K562 (cell line): ENCODE results near the gene TSPAN14. TPM values are rescaled to one million over a fixed set of nuclear protein-coding genes. Genes with fewer than 3 reads are reported as not detected.
A peak's percentile ranks its signal among the peaks of the same experiment; 100 is the strongest.

Experiments
- CEBPZ ChIP-seq: fragments of 150-350 bp; IDR thresholded peaks from 2 replicates; pipeline ENCODE4 v1.6.1; 2014; ENCODE audit warnings: low read depth, mild to moderate bottlenecking, low read length, borderline replicate concordance
- E2F8 ChIP-seq: fragments of 450-650 bp; IDR thresholded peaks from 2 replicates; pipeline ENCODE4 v1.7.1; 2018; ENCODE audit warnings: mild to moderate bottlenecking, low read depth; ENCODE audit not compliant: partially characterized antibody
- ETV6 ChIP-seq, 3 experiments: fragments of 150-350 bp in 1 of 3; sonication (generic) in 1 of 3; formaldehyde crosslinking in 1 of 3; IDR thresholded peaks; 2 replicates each; pipeline versions ENCODE4 v1.6.1 to v1.8.0; 2014 to 2022; ENCODE audit warnings: borderline replicate concordance in 2 of 3, low read depth in 2 of 3, antibody characterized with exemption in 1 of 3, low read length in 1 of 3, mild to moderate bottlenecking in 1 of 3, missing genetic modification reagents in 1 of 3
- FOXA1 ChIP-seq: fragments of 450-650 bp; IDR thresholded peaks from 2 replicates; pipeline ENCODE4 v1.6.1; 2016; ENCODE audit warnings: mild to moderate bottlenecking, borderline replicate concordance
- KDM4B ChIP-seq, 2 experiments: fragments of 450-650 bp in 1 of 2; sonication (generic) in 1 of 2; IDR thresholded peaks; 2 replicates each; pipeline ENCODE4 v1.6.1; 2016 to 2017; ENCODE audit warnings: borderline replicate concordance in 2 of 2, antibody characterized with exemption in 1 of 2, low read depth in 1 of 2, mild to moderate bottlenecking in 1 of 2
- NCOA4 ChIP-seq: fragments of 450-650 bp; IDR thresholded peaks from 2 replicates; pipeline ENCODE4 v1.6.1; 2018; ENCODE audit warnings: mild to moderate bottlenecking; ENCODE audit not compliant: partially characterized antibody
- NR1H2 ChIP-seq: sonication (generic); formaldehyde crosslinking; IDR thresholded peaks from 2 replicates; pipeline ENCODE4 v1.4.0; 2020; ENCODE audit warnings: mild to moderate bottlenecking, missing genetic modification reagents
- NR2C1 ChIP-seq, 2 experiments: fragments of 450-650 bp; IDR thresholded peaks; 2 replicates each; pipeline ENCODE4 v1.6.1; 2017; ENCODE audit warnings: mild to moderate bottlenecking in 2 of 2, antibody characterized with exemption in 1 of 2, inconsistent platforms in 1 of 2, missing compliant biosample characterization in 1 of 2, missing genetic modification characterization in 1 of 2
- SFPQ ChIP-seq: fragments of 200-400 bp; formaldehyde crosslinking; IDR thresholded peaks from 2 replicates; pipeline ENCODE4 v1.6.1; 2017; ENCODE audit warnings: mild to moderate bottlenecking, low read depth, low read length, moderate library complexity
- TEAD1 ChIP-seq, 2 experiments: fragments of 450-650 bp in 1 of 2; sonication (generic) in 1 of 2; formaldehyde crosslinking; IDR thresholded peaks; 2 replicates each; pipeline versions ENCODE4 v1.4.0 to v1.8.0; 2020 to 2022; ENCODE audit warnings: mild to moderate bottlenecking in 2 of 2, missing genetic modification reagents in 1 of 2
- ZNF830 ChIP-seq: fragments of 250-450 bp; sonication (Bioruptor Pico); IDR thresholded peaks from 2 replicates; pipeline ENCODE4 v1.5.0; 2021; ENCODE audit warnings: mild to moderate bottlenecking
- polyA plus RNA-seq, 8 experiments: library from polyadenylated mRNA; depleted of rRNA in 4 of 8; stranded (reverse) in 5 of 8; unstranded in 3 of 8; fragments of >200 nt; fragmentation: Nextera tagmentation in 2 of 8; fragmentation: Illumina TruSeq in 1 of 8; extraction: Ambion mirVana in 2 of 8; extraction: Trizol in 1 of 8; gene quantifications; 2 replicates each; pipeline versions ENCODE4 v1.2.1 to v1.2.3, GENCODE V29; 2011 to 2014; ENCODE audit warnings: inconsistent platforms in 1 of 8, missing spikeins in 1 of 8
- total RNA-seq, 7 experiments: library from RNA; depleted of rRNA in 6 of 7; stranded (reverse); fragments of >200 nt in 6 of 7; fragmentation: Illumina TruSeq in 2 of 7; extraction: Trizol in 2 of 7; gene quantifications; 2 replicates each; pipeline versions ENCODE4 v1.2.1 to v1.2.3, GENCODE V29; 2011 to 2021; ENCODE audit warnings: low replicate concordance in 1 of 7
- TF ChIP-seq, protein P1 (sequence below), 2 experiments: fragments of 450-650 bp; IDR thresholded peaks; 2 replicates each; pipeline ENCODE4 v1.6.1; 2018; ENCODE audit warnings: mild to moderate bottlenecking in 2 of 2, low read depth in 1 of 2; ENCODE audit not compliant: partially characterized antibody in 2 of 2

Gene TSPAN14
- total and polyA plus RNA-seq, 9 of the 15 experiments (the other 6 are each of a cell fraction or from before 2014, with no cell fraction given), result 5.8 to 92.9 (median 23.3) TPM

- TF ChIP-seq E2F8 (no peak), ZNF830 (no peak), ETV6 (IDR thresholded peaks at IDR 0.05; ENCODE audit: borderline replicate concordance in 1 of 2, low read depth in 2 of 2, low read length in 1 of 2) (no peak), ETV6 (CRISPR knock-in tag; IDR thresholded peaks at IDR 0.05; ENCODE audit: borderline replicate concordance) (no peak), KDM4B (IDR thresholded peaks at IDR 0.05; ENCODE audit: borderline replicate concordance in 2 of 2, low read depth in 1 of 2) (0 out of 4 replicates have a peak, but pooled peaks of 1 of the 2 experiments have one; percentile 34), NR1H2 (CRISPR knock-in tag) (no peak), TEAD1 (CRISPR knock-in tag; IDR thresholded peaks at IDR 0.05) (no peak), SFPQ (no peak), CEBPZ (no peak), FOXA1 (no peak), NR2C1 (IDR thresholded peaks at IDR 0.05) (no peak), NR2C1 (tag; IDR thresholded peaks at IDR 0.05) (no peak), NCOA4 (no peak)
- TF ChIP-seq, protein P1, sequence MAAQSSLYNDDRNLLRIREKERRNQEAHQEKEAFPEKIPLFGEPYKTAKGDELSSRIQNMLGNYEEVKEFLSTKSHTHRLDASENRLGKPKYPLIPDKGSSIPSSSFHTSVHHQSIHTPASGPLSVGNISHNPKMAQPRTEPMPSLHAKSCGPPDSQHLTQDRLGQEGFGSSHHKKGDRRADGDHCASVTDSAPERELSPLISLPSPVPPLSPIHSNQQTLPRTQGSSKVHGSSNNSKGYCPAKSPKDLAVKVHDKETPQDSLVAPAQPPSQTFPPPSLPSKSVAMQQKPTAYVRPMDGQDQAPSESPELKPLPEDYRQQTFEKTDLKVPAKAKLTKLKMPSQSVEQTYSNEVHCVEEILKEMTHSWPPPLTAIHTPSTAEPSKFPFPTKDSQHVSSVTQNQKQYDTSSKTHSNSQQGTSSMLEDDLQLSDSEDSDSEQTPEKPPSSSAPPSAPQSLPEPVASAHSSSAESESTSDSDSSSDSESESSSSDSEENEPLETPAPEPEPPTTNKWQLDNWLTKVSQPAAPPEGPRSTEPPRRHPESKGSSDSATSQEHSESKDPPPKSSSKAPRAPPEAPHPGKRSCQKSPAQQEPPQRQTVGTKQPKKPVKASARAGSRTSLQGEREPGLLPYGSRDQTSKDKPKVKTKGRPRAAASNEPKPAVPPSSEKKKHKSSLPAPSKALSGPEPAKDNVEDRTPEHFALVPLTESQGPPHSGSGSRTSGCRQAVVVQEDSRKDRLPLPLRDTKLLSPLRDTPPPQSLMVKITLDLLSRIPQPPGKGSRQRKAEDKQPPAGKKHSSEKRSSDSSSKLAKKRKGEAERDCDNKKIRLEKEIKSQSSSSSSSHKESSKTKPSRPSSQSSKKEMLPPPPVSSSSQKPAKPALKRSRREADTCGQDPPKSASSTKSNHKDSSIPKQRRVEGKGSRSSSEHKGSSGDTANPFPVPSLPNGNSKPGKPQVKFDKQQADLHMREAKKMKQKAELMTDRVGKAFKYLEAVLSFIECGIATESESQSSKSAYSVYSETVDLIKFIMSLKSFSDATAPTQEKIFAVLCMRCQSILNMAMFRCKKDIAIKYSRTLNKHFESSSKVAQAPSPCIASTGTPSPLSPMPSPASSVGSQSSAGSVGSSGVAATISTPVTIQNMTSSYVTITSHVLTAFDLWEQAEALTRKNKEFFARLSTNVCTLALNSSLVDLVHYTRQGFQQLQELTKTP (IDR thresholded peaks at IDR 0.05; ENCODE audit: low read depth in 1 of 2, partially characterized antibody in 2 of 2), result no peak
Observed at GRCh38 chr10:80444646-80445319, 9.3 kb upstream of the TSPAN14 start (continued).
